Measurements from ENCODE around the gene SYT1. TPM values are rescaled to one million over a fixed set of nuclear protein-coding genes. Genes with fewer than 3 reads are reported as not detected.

The SYT1 gene
- total and polyA plus RNA-seq, 2 of the 4 experiments (the other 2 are of a cell fraction) = 2.8 to 3.0 TPM

DNA sequence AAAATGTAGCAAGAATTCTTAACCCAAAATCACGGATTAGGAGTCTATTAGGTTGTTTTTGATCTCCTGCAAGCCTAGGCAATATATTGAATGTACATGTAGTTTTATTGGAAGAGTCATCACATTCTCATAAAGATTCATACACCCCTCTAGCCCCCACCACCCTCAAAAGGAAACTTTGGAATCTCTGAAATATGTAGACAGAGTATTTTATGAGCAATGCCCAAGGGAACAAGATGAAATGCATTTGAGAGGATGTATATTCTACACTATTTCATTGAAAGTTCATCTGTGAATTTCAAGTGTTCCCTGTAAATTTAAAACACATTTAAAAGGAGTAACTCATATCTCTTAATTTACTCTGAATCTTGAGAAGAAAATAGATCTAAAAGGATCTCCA is 103.7 kb downstream of the SYT1 start:
- no peak overlapping the region for H3K18ac ChIP-seq (ENCODE audit: low read depth, low read length)
- in situ Hi-C loops (cut with MboI; ENCODE audit: low sequenced_read_pairs) = no loop called here
- no TSS peak for BruUV-seq (replicated peaks)

More for the DNA sequence above, 103.7 kb downstream of the SYT1 start:
- Histone ChIP-seq H2BK120ac (ENCODE audit: low read depth, low read length) (no peak overlapping the region), H4K8ac (ENCODE audit: low read depth in 2 of 2, low read length in 2 of 2) (no peak overlapping the region), H2BK15ac (ENCODE audit: low read depth, low read length) (no peak overlapping the region), H3K23ac (ENCODE audit: low read depth, low read length) (no peak overlapping the region), H3K79me1 (ENCODE audit: low read depth in 1 of 2, low read length in 2 of 2) (no peaks in the 10 kb centered on the region), H3K9me1 (ENCODE audit: insufficient read depth, low read length) (no peaks in the 10 kb centered on the region), H3K27me3 (ENCODE audit: control insufficient read depth, insufficient read depth, low read length) (no peaks in the 10 kb centered on the region), H2AK5ac (ENCODE audit: low read depth, low read length) (no peak overlapping the region), H2AFZ (replicated peaks; ENCODE audit: low read length, poor library complexity) (no peak overlapping the region), H2AK9ac (replicated peaks; ENCODE audit: low read depth, low read length, poor library complexity) (no peak overlapping the region), H3K36me3 (ENCODE audit: control insufficient read depth, insufficient read depth, low read length) (no peaks in the 10 kb centered on the region), H3K56ac (ENCODE audit: extremely low read depth, insufficient read depth, low read length) (no peak overlapping the region), H3K4ac (ENCODE audit: low read depth, low read length) (no peak overlapping the region), H3K4me2 (ENCODE audit: low read depth, low read length) (no peak overlapping the region), H4K5ac (ENCODE audit: low read depth, low read length) (no peak overlapping the region), H3K9me3 (ENCODE audit: control insufficient read depth, insufficient read depth, low read length) (no peaks in the 10 kb centered on the region), H2BK5ac (ENCODE audit: low read depth, low read length, poor library complexity, severe bottlenecking) (no peak overlapping the region), H3K4me3 (ENCODE audit: insufficient read depth, low read depth, low read length) (no peak overlapping the region), H3K9ac (ENCODE audit: low read depth, low read length) (no peak overlapping the region), H4K91ac (ENCODE audit: insufficient read depth, low read depth, low read length) (no peak overlapping the region), H3K27ac (ENCODE audit: insufficient read depth, low read length) (no peak overlapping the region), H4K20me1 (ENCODE audit: insufficient read depth, low read length) (no peaks in the 10 kb centered on the region), H3K4me1 (ENCODE audit: control insufficient read depth, insufficient read depth, low read length) (no peaks in the 10 kb centered on the region), H2BK20ac (ENCODE audit: low read depth, low read length) (no peak overlapping the region), H3K14ac (replicated peaks; ENCODE audit: low read depth, low read length) (no peak overlapping the region)
- dilution Hi-C loops (cut with HindIII; ENCODE audit: low sequenced_read_pairs, unreplicated experiment) (no loop called here), intact Hi-C loops (cut with micrococcal nuclease) (no loop called here)
- ChIA-PET CTCF (no interaction called here), POLR2A (ENCODE audit: unreplicated experiment) (no interaction called here)
- TF ChIP-seq MAZ (IDR thresholded peaks at IDR 0.05; ENCODE audit: borderline replicate concordance, low read depth, low read length) (no peak), MXI1 (IDR thresholded peaks at IDR 0.05; ENCODE audit: borderline replicate concordance, low read depth, low read length) (no peak), BHLHE40 (IDR thresholded peaks at IDR 0.05; ENCODE audit: low read depth, low read length) (no peak), SMC3 (IDR thresholded peaks at IDR 0.05; ENCODE audit: low read depth, low read length) (no peak), FOS (IDR thresholded peaks at IDR 0.05; ENCODE audit: low read depth, low read length) (no peak), MAFK (IDR thresholded peaks at IDR 0.05; ENCODE audit: low read depth, low read length) (no peak), POLR2A (IDR thresholded peaks at IDR 0.05; ENCODE audit: low read depth, low read length) (no peak), NFE2L2 (IDR thresholded peaks at IDR 0.05; ENCODE audit: low read depth, low read length) (no peak), CEBPB (IDR thresholded peaks at IDR 0.05; ENCODE audit: low read depth, low read length) (no peak), ELK1 (IDR thresholded peaks at IDR 0.05; ENCODE audit: borderline replicate concordance, low read depth, low read length) (no peak), RFX5 (IDR thresholded peaks at IDR 0.05; ENCODE audit: low read depth, low read length) (no peak), CHD1 (IDR thresholded peaks at IDR 0.05; ENCODE audit: low read depth, low read length) (no peak), RAD21 (IDR thresholded peaks at IDR 0.05; ENCODE audit: low read length) (no peak), RCOR1 (IDR thresholded peaks at IDR 0.05; ENCODE audit: insufficient replicate concordance, low read length) (no peak), USF2 (IDR thresholded peaks at IDR 0.05; ENCODE audit: low read depth, low read length) (no peak), CTCF (conservative IDR thresholded peaks at IDR 0.05; ENCODE audit: low read depth, low read length) (no peak)
- DNase-seq (no peak), ATAC-seq (ENCODE audit: low read depth) (no peak)
- WGBS, 2 experiments (ENCODE audit: extremely low coverage in 2 of 2, insufficient read length in 1 of 2) = no CpG with 5 or more reads among the region's 1 CpG
